GM12865 (cell line): ENCODE measurements around the gene CPNE9.
"Not testable (repeated sequence)": the region's sequence is repeated elsewhere in the genome, so short reads cannot be mapped to it uniquely, and the experiment has no call there.

ENCODE experiments used
- DNase-seq: peaks from one replicate; pipeline ENCODE4 v3.0.0; 2010; ENCODE audit warnings: low read depth
- H3K4me3 ChIP-seq: 2 replicates; pipeline ENCODE4 v1.5.1; 2011; ENCODE audit warnings: mild to moderate bottlenecking, low read depth, low read length, control low read depth
- TF ChIP-seq, protein P1 (sequence below): IDR thresholded peaks from 2 replicates; pipeline ENCODE4 v1.5.1; 2011; ENCODE audit warnings: low read length, control low read depth, low read depth, inconsistent platforms; ENCODE audit not compliant: insufficient read depth; ENCODE audit errors: missing control alignments

CPNE9 gene

DNA sequence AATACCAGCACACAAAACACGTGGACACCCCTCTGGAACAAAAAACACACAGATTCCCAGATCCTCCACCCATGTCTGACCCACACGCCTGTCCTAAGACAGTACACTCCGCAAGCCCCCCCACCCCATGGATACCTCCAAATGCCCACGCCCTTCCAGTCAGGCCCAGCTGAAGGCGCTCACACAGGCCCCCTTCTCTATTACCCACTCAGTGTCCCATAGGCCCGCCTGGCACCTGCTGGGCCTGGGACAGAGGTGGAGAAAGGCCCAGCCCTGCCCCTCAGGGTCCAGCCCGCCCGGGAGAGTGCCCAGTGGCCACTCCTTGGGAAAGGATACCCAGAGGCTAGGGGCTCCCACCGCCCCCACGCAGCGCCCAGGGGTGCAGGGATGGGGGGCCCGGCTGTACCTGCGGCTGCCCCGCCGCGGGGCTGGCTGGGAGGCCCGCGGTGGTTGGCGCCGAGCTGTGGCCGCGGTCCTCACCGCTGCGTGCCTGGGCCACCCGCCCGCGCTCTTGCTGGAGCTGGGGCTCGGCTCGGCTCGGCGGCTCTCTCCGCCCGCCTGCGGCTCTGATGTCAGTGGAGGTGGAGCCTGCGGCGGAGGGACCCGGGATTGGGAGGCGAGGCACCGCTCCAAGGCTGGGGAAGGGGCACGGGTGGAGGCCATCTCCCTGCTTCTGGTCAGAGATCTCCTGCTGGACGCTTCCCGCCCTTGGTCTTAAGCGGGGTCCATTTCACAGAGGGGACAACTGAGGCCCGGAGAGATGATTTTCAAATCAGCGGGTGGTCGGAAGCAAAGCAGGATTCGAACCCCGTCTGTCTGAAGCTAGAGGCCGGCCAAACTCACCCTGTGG is 66.0 kb downstream of the CPNE9 start, which contains the start of gene CAMK1:
TSS of gene CAMK1 (minus strand) at position 522 of the 850 bp plus-strand sequence. CDS start 2,198 bp downstream, outside the sequence.
- TF ChIP-seq, protein P1, sequence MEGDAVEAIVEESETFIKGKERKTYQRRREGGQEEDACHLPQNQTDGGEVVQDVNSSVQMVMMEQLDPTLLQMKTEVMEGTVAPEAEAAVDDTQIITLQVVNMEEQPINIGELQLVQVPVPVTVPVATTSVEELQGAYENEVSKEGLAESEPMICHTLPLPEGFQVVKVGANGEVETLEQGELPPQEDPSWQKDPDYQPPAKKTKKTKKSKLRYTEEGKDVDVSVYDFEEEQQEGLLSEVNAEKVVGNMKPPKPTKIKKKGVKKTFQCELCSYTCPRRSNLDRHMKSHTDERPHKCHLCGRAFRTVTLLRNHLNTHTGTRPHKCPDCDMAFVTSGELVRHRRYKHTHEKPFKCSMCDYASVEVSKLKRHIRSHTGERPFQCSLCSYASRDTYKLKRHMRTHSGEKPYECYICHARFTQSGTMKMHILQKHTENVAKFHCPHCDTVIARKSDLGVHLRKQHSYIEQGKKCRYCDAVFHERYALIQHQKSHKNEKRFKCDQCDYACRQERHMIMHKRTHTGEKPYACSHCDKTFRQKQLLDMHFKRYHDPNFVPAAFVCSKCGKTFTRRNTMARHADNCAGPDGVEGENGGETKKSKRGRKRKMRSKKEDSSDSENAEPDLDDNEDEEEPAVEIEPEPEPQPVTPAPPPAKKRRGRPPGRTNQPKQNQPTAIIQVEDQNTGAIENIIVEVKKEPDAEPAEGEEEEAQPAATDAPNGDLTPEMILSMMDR = no peak
- H3K4me3 ChIP-seq = peak within 1 kb of the TSS; percentile 37
- DNase-seq = peak; percentile 46

DNA sequence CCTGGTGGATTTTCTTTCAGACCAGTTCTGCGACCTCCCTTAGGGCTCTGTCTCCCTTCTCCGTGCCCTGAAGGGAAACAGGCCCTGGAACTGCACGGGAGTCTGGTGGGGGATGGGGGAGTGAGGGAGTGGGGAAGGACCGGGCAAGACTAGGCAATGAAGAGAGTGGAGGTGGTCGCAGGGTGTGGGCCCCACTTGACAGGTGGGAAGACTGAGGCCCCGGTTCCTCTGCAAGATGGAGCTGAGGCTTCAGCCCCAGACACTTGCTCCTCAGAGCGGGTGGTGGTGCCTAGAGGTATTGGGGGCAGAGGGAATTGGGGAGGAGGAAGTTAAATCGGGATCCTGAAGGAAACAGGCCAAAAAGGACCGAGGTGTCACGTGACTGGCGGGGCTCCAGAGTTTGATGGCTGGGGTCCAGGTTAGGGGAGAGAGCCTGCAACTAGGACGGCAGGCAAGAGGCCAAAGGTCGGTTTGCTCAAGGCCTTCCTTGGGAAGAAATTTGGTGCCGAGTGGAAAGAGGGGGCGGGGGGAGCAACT is 66.7 kb downstream of the CPNE9 start:
- DNase-seq = no peak
- TF ChIP-seq, protein P1 = no peak
- H3K4me3 ChIP-seq = peak overlapping the region; percentile 37

DNA sequence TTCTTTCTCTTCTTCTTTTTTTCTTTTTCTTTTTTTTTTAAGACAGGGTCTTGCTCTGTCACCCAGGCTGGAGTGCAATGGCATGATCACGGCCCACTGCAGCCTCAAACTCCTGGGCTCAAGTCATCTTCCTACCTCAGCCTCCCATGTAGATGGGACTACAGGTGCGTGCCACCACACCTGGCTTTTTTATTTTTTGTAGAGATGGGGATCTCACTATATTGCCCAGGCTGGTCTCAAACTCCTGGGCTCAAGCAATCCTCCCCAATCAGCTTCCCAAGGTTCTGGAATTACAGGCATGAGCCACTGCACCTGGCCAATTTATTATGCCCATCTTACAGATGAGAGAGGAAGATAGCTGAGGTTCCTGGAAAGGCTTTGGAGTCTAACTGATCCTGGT is 67.4 kb downstream of the CPNE9 start:
- not testable (repeated sequence) for H3K4me3 ChIP-seq, DNase-seq

DNA sequence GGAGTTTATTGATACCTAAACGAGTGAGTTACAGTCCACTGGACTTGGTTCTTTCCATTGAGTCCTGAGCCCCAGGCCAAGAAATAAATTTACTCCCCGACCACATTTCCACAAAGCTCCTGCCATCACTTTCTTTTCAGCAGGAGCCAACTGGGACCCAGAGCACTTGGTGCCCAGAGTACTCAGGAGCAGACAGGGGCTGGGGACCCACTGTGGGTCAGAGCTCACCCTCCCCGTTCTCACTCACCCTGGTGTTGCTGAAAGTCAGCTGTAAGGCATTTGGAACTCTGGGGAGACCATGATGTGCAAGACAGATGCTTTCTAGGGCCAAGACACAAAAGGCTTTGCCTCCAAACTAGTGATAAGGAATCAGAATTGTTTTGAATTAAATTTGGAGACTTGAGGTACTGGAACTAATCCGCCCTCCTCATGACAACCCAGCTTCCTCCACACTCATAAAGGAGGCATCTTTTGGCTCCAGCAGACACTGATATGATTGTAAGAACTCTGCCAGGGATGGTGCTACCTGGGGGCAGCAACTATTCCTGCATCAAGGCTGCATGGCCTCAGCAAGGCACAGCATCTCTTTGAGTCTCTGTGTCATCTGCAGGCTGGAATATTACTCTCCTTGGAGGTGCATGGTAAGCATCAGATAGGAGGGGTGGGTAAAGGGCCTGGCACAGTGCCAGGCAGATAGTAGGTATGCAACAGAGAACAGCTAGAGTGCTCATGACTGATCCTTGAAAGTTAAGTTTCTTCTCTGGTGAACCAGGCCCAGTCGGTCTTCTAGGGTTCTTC is 73.5 kb downstream of the CPNE9 start:
- TF ChIP-seq, protein P1 = no peak
- H3K4me3 ChIP-seq = no peak overlapping the region
- DNase-seq = no peak

DNA sequence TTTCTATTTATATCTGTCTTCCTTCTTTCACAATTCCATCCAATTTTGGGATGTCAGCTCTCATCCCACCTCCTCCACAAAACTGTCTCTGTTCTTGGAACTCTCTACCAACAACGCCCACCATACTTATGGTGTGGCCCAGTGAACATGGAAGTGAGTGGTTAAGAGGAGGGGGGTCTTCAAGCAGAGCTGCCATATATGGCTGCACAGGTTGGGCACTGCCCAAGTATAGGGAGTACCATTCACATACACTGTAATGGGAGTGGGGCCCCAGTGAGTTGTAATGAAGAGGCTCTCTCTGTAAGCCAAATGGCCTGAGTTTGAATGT is 74.0 kb downstream of the CPNE9 start:
- DNase-seq = no peak
- TF ChIP-seq, protein P1 = no peak
- H3K4me3 ChIP-seq = no peak overlapping the region

DNA sequence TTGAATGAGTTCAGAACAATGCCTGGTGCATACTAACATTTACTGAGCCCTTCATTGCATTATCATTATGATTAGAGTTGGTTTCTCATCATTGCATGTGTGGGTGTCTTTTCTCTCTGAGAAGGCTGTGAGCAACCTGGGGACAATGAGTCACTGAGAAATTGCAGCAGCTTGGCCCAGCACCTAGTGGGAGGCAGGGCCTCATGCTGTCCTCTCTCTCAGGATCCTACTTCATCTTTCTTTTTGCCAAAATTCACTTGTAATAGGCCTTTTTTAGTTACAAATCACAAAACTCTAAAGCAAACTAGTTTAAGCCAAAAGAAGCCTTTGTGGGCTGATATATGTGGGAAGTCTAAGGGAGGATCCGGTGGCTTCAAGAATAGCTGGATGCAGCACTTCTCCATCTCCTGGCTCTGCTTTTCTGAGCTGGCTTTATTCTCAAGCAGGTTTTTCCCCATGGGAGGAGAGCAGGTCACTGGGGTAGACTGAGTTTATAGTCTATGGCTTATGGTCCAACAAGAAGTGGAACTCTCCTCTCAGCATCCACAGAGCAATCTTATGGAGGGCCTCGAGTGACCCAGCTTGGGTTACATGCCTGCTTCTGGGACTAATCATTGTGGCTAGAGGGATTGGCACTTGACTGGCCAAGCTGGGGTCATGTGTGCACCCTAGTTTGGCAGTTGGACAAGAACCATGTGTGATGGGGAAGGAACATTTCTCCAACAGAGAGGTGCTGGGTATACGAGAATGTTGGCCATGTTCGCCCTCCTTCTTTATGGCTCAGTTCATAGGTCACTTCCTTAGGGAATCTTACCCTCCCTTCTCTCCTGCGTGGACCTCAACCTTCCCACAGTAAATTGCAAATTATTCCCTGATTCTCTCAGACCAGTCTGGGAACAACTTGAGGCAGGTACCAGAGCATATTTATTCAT is 74.8 kb downstream of the CPNE9 start:
- DNase-seq = no peak
- no peak overlapping the region for H3K4me3 ChIP-seq
- TF ChIP-seq, protein P1 = no peak
